SU-DHL-6 (cell line): Measurements from ENCODE around the gene SIL1.

Source experiments
- H2AFZ ChIP-seq: fragments of 200-600 bp; sonication (generic); 2 replicates; pipeline ENCODE4 v1.6.1; 2014; ENCODE audit warnings: low read depth, mild to moderate bottlenecking, moderate library complexity, mixed read lengths, antibody characterized with exemption, low read length; ENCODE audit not compliant: severe bottlenecking
- H3F3A ChIP-seq: fragments of 200-600 bp; shearing (Covaris generic); 2 replicates; pipeline ENCODE4 v1.6.0; 2016; ENCODE audit warnings: antibody characterized with exemption, mild to moderate bottlenecking; ENCODE audit not compliant: insufficient read depth
- H3K27ac ChIP-seq: fragments of 200-600 bp; sonication (generic); 2 replicates; pipeline ENCODE4 v1.5.1; 2016; ENCODE audit warnings: low read depth, mild to moderate bottlenecking, low read length, moderate library complexity, mixed read lengths
- H3K27me3 ChIP-seq: fragments of 200-600 bp; sonication (generic), shearing (Covaris generic); 2 replicates; pipeline ENCODE4 v1.6.0; 2014; ENCODE audit warnings: mild to moderate bottlenecking, low read length
- H3K36me3 ChIP-seq: fragments of 200-600 bp; sonication (generic); 2 replicates; pipeline ENCODE4 v1.6.1; 2014; ENCODE audit warnings: mild to moderate bottlenecking, low read length, mixed read lengths
- H3K4me2 ChIP-seq: fragments of 300-600, 200-600 bp; shearing (Covaris generic), sonication (generic); 2 replicates; pipeline ENCODE4 v1.6.0; 2014; ENCODE audit warnings: low read length, low read depth, mild to moderate bottlenecking; ENCODE audit not compliant: poor library complexity, severe bottlenecking
- H3K4me3 ChIP-seq: fragments of 200-600 bp; sonication (generic); 2 replicates; pipeline ENCODE4 v1.5.1; 2014; ENCODE audit warnings: antibody characterized with exemption, low read length, mild to moderate bottlenecking, mixed read lengths; ENCODE audit not compliant: insufficient read depth, poor library complexity, severe bottlenecking
- H3K79me2 ChIP-seq: fragments of 200-600 bp; sonication (generic); 2 replicates; pipeline ENCODE4 v1.6.1; 2014; ENCODE audit warnings: mild to moderate bottlenecking, low read length, moderate library complexity; ENCODE audit not compliant: insufficient read depth
- H3K9ac ChIP-seq: fragments of 200-600 bp; sonication (generic); 2 replicates; pipeline ENCODE4 v1.7.0; 2014; ENCODE audit warnings: mild to moderate bottlenecking, low read length
- H3K9me2 ChIP-seq: fragments of 200-600 bp; sonication (generic); replicated peaks from 2 replicates; pipeline ENCODE4 v1.6.1; 2014; ENCODE audit warnings: low read length; ENCODE audit not compliant: insufficient read depth
- H3K9me3 ChIP-seq: fragments of 200-600 bp; sonication (generic); 2 replicates; pipeline ENCODE4 v1.6.1; 2014; ENCODE audit warnings: low read length, mixed read lengths; ENCODE audit not compliant: insufficient read depth
- H4K20me1 ChIP-seq: fragments of 200-600 bp; sonication (generic); 2 replicates; pipeline ENCODE4 v1.6.1; 2014; ENCODE audit warnings: low read depth, mild to moderate bottlenecking, antibody characterized with exemption, low read length, moderate library complexity, mixed read lengths
- CTCF ChIP-seq: fragments of 200-600 bp; sonication (generic); IDR thresholded peaks from one replicate; pipeline ENCODE4 v1.5.1; 2017; ENCODE audit warnings: antibody characterized with exemption, mild to moderate bottlenecking, low read length, moderate library complexity; ENCODE audit not compliant: insufficient read depth, poor library complexity, severe bottlenecking
- EZH2phosphoT487 ChIP-seq: fragments of 200-600 bp; sonication (generic), shearing (Covaris generic); conservative IDR thresholded peaks from 2 replicates; pipeline ENCODE4 v1.6.1; 2018; ENCODE audit warnings: mild to moderate bottlenecking, antibody characterized with exemption, low read length, moderate library complexity, mixed read lengths

Gene SIL1

GRCh38 chr5:138936968-138937345, 261.2 kb downstream of the SIL1 start:
- H4K20me1 ChIP-seq: no peaks in the 10 kb centered on the region
- no peak overlapping the region for H3K9ac ChIP-seq
- H3K79me2 ChIP-seq: no peaks in the 10 kb centered on the region
- no peaks in the 10 kb centered on the region for H3K9me2 ChIP-seq
- no peak overlapping the region for H3K4me2 ChIP-seq
- no peaks in the 10 kb centered on the region for H3F3A ChIP-seq
- no peak overlapping the region for H3K4me3 ChIP-seq
- no peak overlapping the region for H3K27ac ChIP-seq
- H3K9me3 ChIP-seq: no peaks in the 10 kb centered on the region
- no peak for TF ChIP-seq CTCF
- no peak for TF ChIP-seq EZH2phosphoT487
- H3K36me3 ChIP-seq: no peaks in the 10 kb centered on the region
- no peak overlapping the region for H2AFZ ChIP-seq
- H3K27me3 ChIP-seq: no peaks in the 10 kb centered on the region

- Histone ChIP-seq H3K9me3 (no peaks in the 10 kb centered on the region), H3K9ac (no peak overlapping the region)
- TF ChIP-seq CTCF (no peak), EZH2phosphoT487 (no peak)
Observed at GRCh38 chr5:138936225-138936967, 261.8 kb downstream of the SIL1 start.

GRCh38 chr5:138935466-138935865, 262.7 kb downstream of the SIL1 start:
- no peak overlapping the region for H3K27ac ChIP-seq
- TF ChIP-seq CTCF (no peak), EZH2phosphoT487 (no peak)

More at GRCh38 chr5:138936225-138936967, 261.8 kb downstream of the SIL1 start:
- no peak overlapping the region for H3K27ac ChIP-seq
- H3K9me2 ChIP-seq: no peaks in the 10 kb centered on the region
- no peaks in the 10 kb centered on the region for H3K36me3 ChIP-seq
- no peak overlapping the region for H2AFZ ChIP-seq
- H3K27me3 ChIP-seq: no peaks in the 10 kb centered on the region
- no peak overlapping the region for H3K4me3 ChIP-seq
- H3K4me2 ChIP-seq: no peak overlapping the region
- H3F3A ChIP-seq: no peaks in the 10 kb centered on the region
- H4K20me1 ChIP-seq: no peaks in the 10 kb centered on the region
- H3K79me2 ChIP-seq: no peaks in the 10 kb centered on the region

More at GRCh38 chr5:138935466-138935865, 262.7 kb downstream of the SIL1 start:
- Histone ChIP-seq H3K9me2 (no peaks in the 10 kb centered on the region), H4K20me1 (no peaks in the 10 kb centered on the region), H3K36me3 (no peaks in the 10 kb centered on the region), H3K4me3 (no peak overlapping the region), H3F3A (no peaks in the 10 kb centered on the region), H3K4me2 (no peak overlapping the region), H2AFZ (no peak overlapping the region), H3K9ac (no peak overlapping the region), H3K79me2 (no peaks in the 10 kb centered on the region), H3K9me3 (no peaks in the 10 kb centered on the region), H3K27me3 (no peaks in the 10 kb centered on the region)
